Stomach (tissue), 9 donors: ENCODE data around the gene ACACB. TPM values are rescaled to one million over a fixed set of nuclear protein-coding genes. Genes with fewer than 3 reads are reported as not detected.

Experiments used
- DNase-seq, 2 donors: peaks; one replicate each; pipeline versions ENCODE4 v3.0.0 to v3.0.0-alpha.2; 2013 to 2019
- H3K27ac ChIP-seq, 5 donors: fragments of 200-600 bp in 4 of 5; sonication (generic) in 4 of 5; one replicate each; pipeline ENCODE4 v1.5.1; 2013 to 2019; ENCODE audit warnings: mild to moderate bottlenecking in 1 of 5, moderate library complexity in 1 of 5
- H3K27me3 ChIP-seq, 3 donors: fragments of 200-600 bp; sonication (generic); one replicate each; pipeline ENCODE4 v1.5.1; 2017 to 2019; ENCODE audit warnings: mixed run types in 1 of 3
- H3K36me3 ChIP-seq, 4 donors: fragments of 200-600 bp; sonication (generic); 1 replicate in 3 of 4; 2 replicates in 1 of 4; pipeline ENCODE4 v1.5.1; 2016 to 2019
- H3K4me1 ChIP-seq, 4 donors: fragments of 200-600 bp; sonication (generic); one replicate each; pipeline ENCODE4 v1.5.1; 2016 to 2019
- H3K4me3 ChIP-seq, 4 donors: fragments of 200-600 bp; sonication (generic) in 3 of 4; one replicate each; pipeline ENCODE4 v1.5.1; 2016 to 2019; ENCODE audit warnings: mild to moderate bottlenecking in 1 of 4
- H3K9me3 ChIP-seq, 4 donors: fragments of 200-600 bp; sonication (generic); one replicate each; pipeline ENCODE4 v1.5.1; 2016 to 2019
- EP300 ChIP-seq: sonication (generic); formaldehyde crosslinking; IDR thresholded peaks from one replicate; pipeline ENCODE4 v1.6.1; 2017; ENCODE audit warnings: antibody characterized with exemption
- POLR2A ChIP-seq, 4 donors: fragments of 450-650 bp; IDR thresholded peaks; one replicate each; pipeline ENCODE4 v1.6.1; 2016; ENCODE audit warnings: antibody characterized with exemption in 4 of 4, control low read depth in 2 of 4, mild to moderate bottlenecking in 1 of 4, moderate library complexity in 1 of 4
- POLR2AphosphoS5 ChIP-seq, 3 donors: sonication (generic); formaldehyde crosslinking; IDR thresholded peaks; one replicate each; pipeline ENCODE4 v1.6.1; 2016; ENCODE audit warnings: antibody characterized with exemption in 3 of 3
- WGBS, 5 donors: extraction: QIAGEN DNeasy Blood & Tissue Kit in 3 of 5; methylation state at CpG; one replicate each; pipeline versions ENCODE4 v1.1.5 to v1.1.7; 2013 to 2018; 5-methylcytosine and 5-hydroxymethylcytosine counted together
- intact Hi-C: fragments of 100-400 bp; cut with DNase I; formaldehyde crosslinking; loops from one replicate; pipeline ENCODE4 v1.15.1; 2023; ENCODE audit warnings: low total_unique reads
- polyA plus RNA-seq, 3 donors: library from polyadenylated mRNA; stranded (reverse); fragments of 200-250 nt; gene quantifications; one replicate each; pipeline ENCODE4 v1.2.3, GENCODE V29; 2013
- total RNA-seq, 5 donors: library from RNA; depleted of rRNA; stranded (reverse); fragments of >200 nt; gene quantifications; one replicate each; pipeline versions ENCODE4 v1.1.0 to v1.2.3, GENCODE V29; 2014 to 2016
- TF ChIP-seq, protein P1 (sequence below), 7 experiments: fragments of 450-650 bp in 4 of 7; fragments of 200-600 bp in 3 of 7; sonication (generic) in 3 of 7; IDR thresholded peaks; one replicate each; pipeline ENCODE4 v1.5.1; 2016 to 2019; ENCODE audit warnings: antibody characterized with exemption in 7 of 7, control low read depth in 2 of 7, mild to moderate bottlenecking in 1 of 7
- donor health status: healthy with polysubstance abuse.
- donor health status: Bipolar disorder and iron deficiency.
- donor health status: healthy.

ACACB gene
- total and polyA plus RNA-seq, 8 donors: 6.1 to 2,520 (median 50.2) TPM

DNA sequence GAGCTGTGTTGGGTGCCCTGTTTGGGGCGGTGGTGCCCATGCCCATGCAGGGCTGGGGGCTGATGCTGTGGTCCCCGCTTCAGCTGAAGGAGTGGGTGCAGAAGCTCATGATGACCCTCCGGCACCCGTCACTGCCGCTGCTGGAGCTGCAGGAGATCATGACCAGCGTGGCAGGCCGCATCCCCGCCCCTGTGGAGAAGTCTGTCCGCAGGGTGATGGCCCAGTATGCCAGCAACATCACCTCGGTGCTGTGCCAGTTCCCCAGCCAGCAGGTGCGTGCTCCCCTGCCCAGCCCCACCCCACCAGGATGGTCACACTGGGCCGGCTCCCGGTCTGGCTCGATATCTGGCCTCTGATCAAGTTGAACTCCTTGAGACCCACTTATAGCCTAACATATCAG is 92.7 kb downstream of the ACACB start:
- no peaks in the 10 kb centered on the region for H3K27me3 ChIP-seq
- H3K9me3 ChIP-seq: no peaks in the 10 kb centered on the region
- intact Hi-C loops: no loop called here
- no peak overlapping the region for H3K27ac ChIP-seq
- no peaks in the 10 kb centered on the region for H3K4me1 ChIP-seq
- DNase-seq: no peak
- WGBS, 5 donors: 94 to 100% (median 96%) methylated on average over 1 to 14 of the region's 14 CpGs
- TF ChIP-seq, protein P1, sequence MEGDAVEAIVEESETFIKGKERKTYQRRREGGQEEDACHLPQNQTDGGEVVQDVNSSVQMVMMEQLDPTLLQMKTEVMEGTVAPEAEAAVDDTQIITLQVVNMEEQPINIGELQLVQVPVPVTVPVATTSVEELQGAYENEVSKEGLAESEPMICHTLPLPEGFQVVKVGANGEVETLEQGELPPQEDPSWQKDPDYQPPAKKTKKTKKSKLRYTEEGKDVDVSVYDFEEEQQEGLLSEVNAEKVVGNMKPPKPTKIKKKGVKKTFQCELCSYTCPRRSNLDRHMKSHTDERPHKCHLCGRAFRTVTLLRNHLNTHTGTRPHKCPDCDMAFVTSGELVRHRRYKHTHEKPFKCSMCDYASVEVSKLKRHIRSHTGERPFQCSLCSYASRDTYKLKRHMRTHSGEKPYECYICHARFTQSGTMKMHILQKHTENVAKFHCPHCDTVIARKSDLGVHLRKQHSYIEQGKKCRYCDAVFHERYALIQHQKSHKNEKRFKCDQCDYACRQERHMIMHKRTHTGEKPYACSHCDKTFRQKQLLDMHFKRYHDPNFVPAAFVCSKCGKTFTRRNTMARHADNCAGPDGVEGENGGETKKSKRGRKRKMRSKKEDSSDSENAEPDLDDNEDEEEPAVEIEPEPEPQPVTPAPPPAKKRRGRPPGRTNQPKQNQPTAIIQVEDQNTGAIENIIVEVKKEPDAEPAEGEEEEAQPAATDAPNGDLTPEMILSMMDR (IDR thresholded peaks at IDR 0.05): no peak
- TF ChIP-seq EP300: no peak
- no peak for TF ChIP-seq POLR2AphosphoS5 (IDR thresholded peaks at IDR 0.05)
- TF ChIP-seq POLR2A (IDR thresholded peaks at IDR 0.05): no peak
- H3K4me3 ChIP-seq: no peak overlapping the region
- H3K36me3 ChIP-seq: peaks cover 77 to 96% (median 95%) of the 10 kb centered on the region in 4 donors

DNA sequence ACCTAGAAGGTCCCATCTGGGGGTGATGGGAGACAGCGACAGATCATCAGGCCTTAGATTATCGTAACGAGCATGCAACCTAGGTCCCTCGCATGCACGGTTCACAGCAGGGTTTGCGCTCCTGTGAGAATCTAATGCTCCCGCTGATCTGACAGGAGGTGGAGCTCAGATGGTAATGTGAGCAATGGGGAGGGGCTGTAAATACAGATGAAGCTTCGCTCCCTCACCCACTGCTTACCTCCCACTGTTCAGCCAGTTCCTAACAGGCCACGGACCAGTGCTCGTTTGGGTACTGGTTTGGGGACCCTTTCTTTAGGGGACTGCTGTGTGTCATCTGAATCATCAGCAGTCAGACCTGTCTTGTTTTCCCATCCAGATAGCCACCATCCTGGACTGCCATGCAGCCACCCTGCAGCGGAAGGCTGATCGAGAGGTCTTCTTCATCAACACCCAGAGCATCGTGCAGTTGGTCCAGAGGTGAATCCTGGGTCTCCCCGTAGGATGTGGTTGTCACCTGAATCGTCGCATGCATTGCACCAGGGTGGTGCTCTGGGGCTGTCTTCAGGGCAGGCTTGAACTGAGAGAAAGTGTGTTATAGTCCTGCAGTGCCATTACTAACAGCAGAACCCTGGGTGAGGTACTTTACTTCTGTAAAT is 96.2 kb downstream of the ACACB start:
- no peak for DNase-seq
- 94 to 95% (median 94%) methylated on average over 9 to 16 of the region's 16 CpGs for WGBS, 5 donors
- H3K27me3 ChIP-seq: no peaks in the 10 kb centered on the region
- no peak overlapping the region for H3K4me3 ChIP-seq
- H3K4me1 ChIP-seq: no peaks in the 10 kb centered on the region
- H3K36me3 ChIP-seq: peaks cover 75 to 96% (median 95%) of the 10 kb centered on the region in 4 donors
- TF ChIP-seq POLR2AphosphoS5 (IDR thresholded peaks at IDR 0.05): no peak
- TF ChIP-seq POLR2A (IDR thresholded peaks at IDR 0.05): no peak
- TF ChIP-seq, protein P1 (IDR thresholded peaks at IDR 0.05): no peak
- no peak for TF ChIP-seq EP300
- H3K9me3 ChIP-seq: no peaks in the 10 kb centered on the region
- no peak overlapping the region for H3K27ac ChIP-seq
- intact Hi-C loops: no loop called here

DNA sequence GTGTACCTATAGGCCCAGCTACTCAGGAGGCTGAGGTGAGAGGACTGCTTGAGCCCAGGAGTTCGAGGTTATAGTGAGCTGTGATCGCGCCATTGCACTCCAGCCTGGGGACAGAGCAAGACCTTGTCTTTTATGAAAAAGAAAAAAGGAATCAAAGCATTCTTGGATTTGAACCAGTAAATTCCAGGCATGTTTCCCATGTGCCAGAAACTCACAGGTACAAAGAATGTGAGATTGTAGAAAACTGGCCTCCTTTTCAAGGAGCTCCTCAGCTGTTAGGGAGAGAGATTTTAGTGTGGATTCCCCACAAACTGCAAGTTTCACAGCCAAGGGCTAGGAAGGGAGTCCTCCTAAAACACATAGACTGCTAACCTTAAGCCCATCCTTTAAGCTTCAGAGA is 97.7 kb downstream of the ACACB start:
- DNase-seq: no peak
- no peak overlapping the region for H3K4me3 ChIP-seq
- no peak for TF ChIP-seq POLR2AphosphoS5 (IDR thresholded peaks at IDR 0.05)
- TF ChIP-seq POLR2A (IDR thresholded peaks at IDR 0.05): no peak
- TF ChIP-seq EP300: no peak
- TF ChIP-seq, protein P1 (IDR thresholded peaks at IDR 0.05): no peak
- H3K27me3 ChIP-seq: no peaks in the 10 kb centered on the region
- H3K36me3 ChIP-seq: peaks cover 73 to 96% (median 95%) of the 10 kb centered on the region in 4 donors
- H3K4me1 ChIP-seq: no peaks in the 10 kb centered on the region
- no peak overlapping the region for H3K27ac ChIP-seq
- no peaks in the 10 kb centered on the region for H3K9me3 ChIP-seq
- intact Hi-C loops: no loop called here
- 86 to 97% (median 90%) methylated on average over 3 of the region's 3 CpGs for WGBS, 5 donors

GRCh38 chr12:109218996-109219395 is 102.6 kb downstream of the ACACB start:
- intact Hi-C loops: no loop called here
- no peak for DNase-seq
- Histone ChIP-seq H3K27ac (no peak overlapping the region), H3K4me1 (no peaks in the 10 kb centered on the region), H3K9me3 (no peaks in the 10 kb centered on the region), H3K27me3 (no peaks in the 10 kb centered on the region), H3K36me3 (peaks cover 66 to 100% (median 100%) of the 10 kb centered on the region in 4 donors), H3K4me3 (no peak overlapping the region)
- TF ChIP-seq, protein P1 (IDR thresholded peaks at IDR 0.05): no peak
- TF ChIP-seq EP300: no peak
- no peak for TF ChIP-seq POLR2AphosphoS5 (IDR thresholded peaks at IDR 0.05)
- no peak for TF ChIP-seq POLR2A (IDR thresholded peaks at IDR 0.05)
- WGBS, 5 donors: 89 to 96% (median 92%) methylated on average over 6 of the region's 6 CpGs
